Adipocyte (in vitro differentiated cells): ENCODE measurements around the gene TMEM117.

Source experiments
- DNase-seq: peaks from one replicate; pipeline ENCODE4 v3.0.0-alpha.2; 2015; ENCODE audit warnings: low read depth
- H3K27me3 ChIP-seq: replicated peaks from 2 replicates; pipeline ENCODE4 v1.7.0; 2013; ENCODE audit warnings: mild to moderate bottlenecking, low read length, moderate library complexity; ENCODE audit not compliant: control insufficient read depth, insufficient read depth
- H3K36me3 ChIP-seq: 2 replicates; pipeline ENCODE4 v1.7.0; 2013; ENCODE audit warnings: low read length, mild to moderate bottlenecking, moderate library complexity; ENCODE audit not compliant: control insufficient read depth, insufficient read depth, severe bottlenecking
- H3K4me1 ChIP-seq: 2 replicates; pipeline ENCODE4 v1.7.0; 2013; ENCODE audit warnings: mild to moderate bottlenecking, low read length, moderate library complexity; ENCODE audit not compliant: control insufficient read depth, insufficient read depth
- H3K4me3 ChIP-seq: 2 replicates; pipeline ENCODE4 v1.7.0; 2013; ENCODE audit warnings: mild to moderate bottlenecking, low read length, moderate library complexity
- H3K9ac ChIP-seq: 2 replicates; pipeline ENCODE4 v1.7.0; 2013; ENCODE audit warnings: mild to moderate bottlenecking, low read length, moderate library complexity
- H3K9me3 ChIP-seq: 2 replicates; pipeline ENCODE4 v1.7.0; 2013; ENCODE audit warnings: mild to moderate bottlenecking, low read length, moderate library complexity; ENCODE audit not compliant: control insufficient read depth

Gene TMEM117

GRCh38 chr12:43835656-43836474 is at the start of gene TMEM117:
TSS of gene TMEM117 (plus strand) at chr12:43836081.
- Histone ChIP-seq H3K27me3 (no peaks in the 10 kb centered on the region), H3K4me3 (peak within 1 kb of the TSS; percentile 95), H3K9ac (peak within 1 kb of the TSS; percentile 95), H3K9me3 (no peaks in the 10 kb centered on the region), H3K4me1 (peaks cover 13% of the 10 kb centered on the region), H3K36me3 (no peaks in the 10 kb centered on the region)
- DNase-seq, result peak; percentile 78

- Histone ChIP-seq H3K4me3 (no peak overlapping the region), H3K9me3 (no peaks in the 10 kb centered on the region), H3K4me1 (no peaks in the 10 kb centered on the region), H3K9ac (no peak overlapping the region), H3K27me3 (no peaks in the 10 kb centered on the region), H3K36me3 (peaks cover 49% of the 10 kb centered on the region)
- no peak for DNase-seq
Observed at GRCh38 chr12:43786899-43787693, 48.8 kb upstream of the TMEM117 start.

DNA sequence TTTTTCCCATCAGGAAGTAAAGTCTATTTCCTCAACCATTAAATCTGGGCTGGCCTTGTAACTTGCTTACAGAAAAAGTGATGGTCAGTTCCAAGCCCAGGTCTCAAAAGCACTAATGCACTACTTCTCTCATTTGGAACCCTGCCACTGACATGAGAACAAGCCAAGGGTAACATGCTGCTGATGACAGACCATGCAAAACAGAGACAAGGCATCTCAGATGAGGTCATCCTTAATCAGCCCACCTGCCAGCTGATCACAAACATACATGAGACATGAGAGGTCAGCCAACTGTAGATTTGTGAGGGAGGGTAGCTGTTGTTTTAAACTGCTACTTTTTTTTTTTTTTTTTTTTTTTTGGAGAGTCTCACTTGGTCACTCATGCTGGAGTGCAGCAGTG is 45.9 kb upstream of the TMEM117 start:
- DNase-seq, result peak; percentile 24
- no peaks in the 10 kb centered on the region for H3K27me3 ChIP-seq
- H3K9ac ChIP-seq, result no peak overlapping the region
- peaks cover 31% of the 10 kb centered on the region for H3K36me3 ChIP-seq
- no peaks in the 10 kb centered on the region for H3K9me3 ChIP-seq
- no peaks in the 10 kb centered on the region for H3K4me1 ChIP-seq
- no peak overlapping the region for H3K4me3 ChIP-seq

GRCh38 chr12:43795716-43796280 is 40.1 kb upstream of the TMEM117 start:
- H3K4me3 ChIP-seq, result no peak overlapping the region
- no peaks in the 10 kb centered on the region for H3K4me1 ChIP-seq
- no peaks in the 10 kb centered on the region for H3K9me3 ChIP-seq
- no peaks in the 10 kb centered on the region for H3K27me3 ChIP-seq
- H3K36me3 ChIP-seq, result peaks cover 66% of the 10 kb centered on the region
- no peak overlapping the region for H3K9ac ChIP-seq
- DNase-seq, result peak; percentile 27

DNA sequence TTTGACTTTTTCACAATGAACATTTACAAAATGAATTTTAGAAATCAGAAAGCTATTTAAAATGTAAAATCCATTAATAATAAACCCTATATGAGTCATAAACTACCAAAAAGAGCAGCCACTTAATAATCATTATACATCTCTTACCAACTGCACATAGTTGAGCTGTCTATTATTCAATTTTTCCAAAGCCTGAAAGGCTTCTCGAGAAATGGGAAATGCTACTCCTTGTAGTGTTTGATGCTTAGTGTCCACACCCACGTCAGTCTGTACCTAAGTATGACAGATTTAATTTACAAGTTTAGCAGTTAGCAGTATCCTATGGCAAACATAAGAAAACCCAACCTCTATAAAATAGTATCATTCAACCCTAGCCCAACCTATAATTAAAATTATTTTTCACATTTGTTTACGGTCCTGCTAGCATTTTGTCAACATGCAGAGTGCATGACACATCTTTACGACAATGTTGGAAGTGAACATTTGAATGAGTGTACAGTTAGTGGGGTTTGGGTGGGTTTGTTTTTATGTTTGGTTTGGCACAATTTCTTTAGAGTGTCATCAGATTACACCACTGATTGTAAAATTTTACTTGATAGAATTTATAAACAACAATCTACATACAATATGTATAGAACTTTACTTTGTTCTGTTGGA is 38.2 kb upstream of the TMEM117 start:
- H3K36me3 ChIP-seq, result peaks cover 85% of the 10 kb centered on the region
- no peak overlapping the region for H3K9ac ChIP-seq
- no peak overlapping the region for H3K4me3 ChIP-seq
- no peaks in the 10 kb centered on the region for H3K27me3 ChIP-seq
- H3K4me1 ChIP-seq, result no peaks in the 10 kb centered on the region
- no peak for DNase-seq
- H3K9me3 ChIP-seq, result no peaks in the 10 kb centered on the region

DNA sequence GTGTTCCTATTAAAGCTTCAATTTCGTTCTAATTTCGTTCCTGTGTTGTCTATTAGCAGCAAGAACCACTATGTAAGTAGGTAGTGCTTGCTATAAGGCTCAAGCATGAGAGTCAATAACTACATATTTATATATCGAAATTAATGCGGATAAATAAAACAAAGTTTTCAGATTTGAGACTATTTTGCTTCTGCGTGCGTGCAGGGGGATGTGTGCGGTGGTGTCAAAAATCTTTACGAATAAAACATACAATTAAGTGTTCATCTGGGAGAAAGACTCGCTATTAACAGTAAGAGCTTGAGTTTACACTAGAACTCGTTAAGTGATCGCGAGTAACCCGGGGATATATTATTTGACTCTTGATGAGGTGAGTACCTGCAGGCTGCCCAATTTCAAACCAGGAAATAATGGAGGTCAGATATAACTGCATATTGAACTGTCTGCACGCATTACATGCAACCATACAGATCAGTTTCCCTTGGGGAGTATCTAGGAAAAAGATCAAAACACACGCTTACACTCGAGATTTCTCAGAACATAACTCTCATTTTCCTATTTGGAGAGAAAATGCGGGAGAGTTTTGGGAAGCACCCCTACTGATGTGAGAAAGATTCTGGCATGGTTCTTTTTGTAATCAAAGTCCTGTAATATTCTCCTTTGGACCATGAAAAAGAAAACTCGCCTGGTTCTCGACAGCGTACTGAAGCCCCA is 30.6 kb upstream of the TMEM117 start:
- H3K4me3 ChIP-seq, result peak overlapping the region; percentile 98
- H3K9me3 ChIP-seq, result no peaks in the 10 kb centered on the region
- peak overlapping the region; percentile 97 for H3K9ac ChIP-seq
- peaks cover 34% of the 10 kb centered on the region for H3K4me1 ChIP-seq
- no peaks in the 10 kb centered on the region for H3K27me3 ChIP-seq
- no peak for DNase-seq
- peaks cover 36% of the 10 kb centered on the region for H3K36me3 ChIP-seq

DNA sequence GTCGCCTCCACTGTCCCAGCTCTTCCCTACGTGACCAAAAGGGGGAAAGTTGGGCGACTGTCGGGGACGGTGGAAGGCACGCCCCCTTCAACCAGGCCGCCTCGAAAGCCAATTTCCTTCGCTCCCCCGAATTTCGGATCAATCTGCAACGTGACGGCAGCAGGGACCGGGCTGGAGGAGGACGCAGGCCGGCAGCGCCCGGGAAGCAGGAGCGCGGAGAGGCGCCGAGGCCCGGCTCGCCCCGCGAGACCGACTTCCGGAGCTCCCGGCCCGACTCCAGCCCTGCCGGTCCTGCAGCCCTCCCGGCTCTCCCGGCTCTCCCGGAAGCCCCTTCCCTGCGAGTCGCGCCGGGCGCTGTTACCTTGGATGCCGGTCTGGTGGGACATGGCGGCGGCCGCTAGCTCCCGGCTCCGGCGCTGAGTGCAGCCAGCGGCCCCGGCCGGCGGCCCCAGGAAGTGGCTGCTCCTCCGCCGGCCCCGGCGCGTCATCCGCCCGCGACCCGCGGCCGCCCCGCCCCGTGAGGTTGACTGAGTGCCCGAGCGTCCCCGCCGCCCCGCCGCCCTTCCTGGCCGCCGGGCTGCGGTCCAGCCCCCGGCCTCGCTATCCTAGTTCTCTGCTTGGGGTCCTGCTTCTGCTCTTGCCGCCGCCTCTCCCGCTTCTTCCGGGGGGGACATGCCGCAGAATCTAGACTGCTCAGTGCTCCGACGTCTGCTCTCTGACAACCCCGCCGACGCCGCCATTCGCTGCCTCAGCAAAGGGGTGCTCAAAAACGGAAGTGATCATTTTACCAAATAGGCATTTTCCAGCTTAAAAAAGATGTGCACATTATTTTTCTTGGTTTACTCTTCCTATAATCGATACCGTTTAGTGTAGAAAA is 29.8 kb upstream of the TMEM117 start, which contains the start of gene TWF1:
TSS of gene TWF1 (minus strand) at position 458 of the 877 bp plus-strand sequence. CDS start at position 386, 72 bp downstream.
- Histone ChIP-seq H3K4me1 (peaks cover 34% of the 10 kb centered on the region), H3K36me3 (peaks cover 28% of the 10 kb centered on the region), H3K4me3 (peak within 1 kb of the TSS; percentile 98), H3K27me3 (no peaks in the 10 kb centered on the region), H3K9ac (peak within 1 kb of the TSS; percentile 97), H3K9me3 (no peaks in the 10 kb centered on the region)
- DNase-seq, result peak; percentile 93

- Histone ChIP-seq H3K4me3 (peak overlapping the region; percentile 98), H3K9ac (peak overlapping the region; percentile 97), H3K36me3 (peaks cover 22% of the 10 kb centered on the region), H3K9me3 (no peaks in the 10 kb centered on the region), H3K27me3 (no peaks in the 10 kb centered on the region), H3K4me1 (peaks cover 34% of the 10 kb centered on the region)
- DNase-seq, result no peak
Observed at GRCh38 chr12:43806737-43807072, 29.2 kb upstream of the TMEM117 start.

- H3K9me3 ChIP-seq, result no peaks in the 10 kb centered on the region
- no peak for DNase-seq
- peak overlapping the region; percentile 98 for H3K4me3 ChIP-seq
- H3K9ac ChIP-seq, result peak overlapping the region; percentile 97
- no peaks in the 10 kb centered on the region for H3K27me3 ChIP-seq
- peaks cover 15% of the 10 kb centered on the region for H3K36me3 ChIP-seq
- peaks cover 34% of the 10 kb centered on the region for H3K4me1 ChIP-seq
Observed at GRCh38 chr12:43807386-43807785, 28.5 kb upstream of the TMEM117 start.

DNA sequence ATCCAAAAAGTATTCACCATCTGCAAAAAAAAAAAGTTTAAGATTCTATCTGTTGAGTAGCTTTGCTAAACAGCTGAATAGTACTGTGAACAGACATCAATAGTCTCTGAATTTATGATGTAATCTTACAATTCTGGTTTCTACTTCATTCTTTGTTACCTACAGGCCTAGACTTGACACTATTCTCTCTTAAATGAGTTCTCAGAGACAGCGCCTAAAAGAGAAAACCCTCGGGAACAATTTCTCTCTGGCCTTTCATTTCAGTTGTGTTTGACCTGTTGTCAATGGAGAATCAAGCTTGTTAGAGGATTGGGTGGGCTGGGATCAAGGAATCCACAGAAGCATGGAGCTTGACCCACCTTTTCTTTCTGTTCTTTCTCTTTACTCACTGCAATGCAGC is 23.8 kb upstream of the TMEM117 start:
- Histone ChIP-seq H3K4me1 (peaks cover 6% of the 10 kb centered on the region), H3K4me3 (no peak overlapping the region), H3K9me3 (no peaks in the 10 kb centered on the region), H3K36me3 (no peaks in the 10 kb centered on the region), H3K27me3 (no peaks in the 10 kb centered on the region), H3K9ac (no peak overlapping the region)
- no peak for DNase-seq
